GM21717 (cell line): ENCODE measurements around the gene GABRR3.

Experiments used
- ATAC-seq: cut with Tn5 transposase; IDR thresholded peaks from one replicate; pipeline ENCODE4 v1.9.1; 2021; ENCODE audit warnings: mild to moderate bottlenecking, moderate library complexity; ENCODE audit not compliant: unreplicated experiment

GABRR3 gene

GRCh38 chr3:98035208-98035607, at the start of gene GABRR3:
Gene GABRR3 (minus strand): TSS chr3:98035315. CDS start chr3:98034987, 328 bp downstream.
- ATAC-seq: no peak

- no peak for ATAC-seq
These were observed 38.4 kb upstream of the GABRR3 start for GRCh38 chr3:98073486-98073885.

- no peak for ATAC-seq
These were observed 35.7 kb upstream of the GABRR3 start for GRCh38 chr3:98070840-98071239.

- no peak for ATAC-seq
These were observed 33.7 kb upstream of the GABRR3 start for GRCh38 chr3:98068824-98069223.

- no peak for ATAC-seq
These were observed 23.3 kb upstream of the GABRR3 start for GRCh38 chr3:98058244-98058960.

- ATAC-seq: no peak
These were observed 22.5 kb upstream of the GABRR3 start for GRCh38 chr3:98057631-98058030.

- no peak for ATAC-seq
These were observed 20.9 kb upstream of the GABRR3 start for GRCh38 chr3:98056035-98056434.

- ATAC-seq: no peak
These were observed 14.2 kb upstream of the GABRR3 start for GRCh38 chr3:98049271-98049670.

- ATAC-seq: no peak
These were observed 13.5 kb upstream of the GABRR3 start for GRCh38 chr3:98048586-98048985.

GRCh38 chr3:98041350-98041749, 6.2 kb upstream of the GABRR3 start:
- ATAC-seq: no peak

GRCh38 chr3:98039322-98040024, 4.4 kb upstream of the GABRR3 start:
- ATAC-seq: peak; percentile 96

- ATAC-seq: peak; percentile 15
These were observed 3.8 kb upstream of the GABRR3 start for GRCh38 chr3:98038876-98039275.

GRCh38 chr3:98038286-98038685, 3.2 kb upstream of the GABRR3 start:
- no peak for ATAC-seq

- no peak for ATAC-seq
These were observed 629 bp downstream of the GABRR3 start for GRCh38 chr3:98034486-98034885.

- no peak for ATAC-seq
These were observed 1.1 kb downstream of the GABRR3 start for GRCh38 chr3:98034036-98034435.

- ATAC-seq: no peak
These were observed 2.2 kb downstream of the GABRR3 start for GRCh38 chr3:98032904-98033303.

- no peak for ATAC-seq
These were observed 2.9 kb downstream of the GABRR3 start for GRCh38 chr3:98032265-98032664.

- no peak for ATAC-seq
These were observed 6.0 kb downstream of the GABRR3 start for GRCh38 chr3:98029083-98029482.

- no peak for ATAC-seq
These were observed 8.0 kb downstream of the GABRR3 start for GRCh38 chr3:98027085-98027446.

GRCh38 chr3:98026425-98027084, 8.6 kb downstream of the GABRR3 start:
- ATAC-seq: no peak

- ATAC-seq: no peak
These were observed 9.6 kb downstream of the GABRR3 start for GRCh38 chr3:98025392-98025945.
